Kidney (tissue), 14 donors: ENCODE data around the gene SACM1L. TPM values are rescaled to one million over a fixed set of nuclear protein-coding genes. Genes with fewer than 3 reads are reported as not detected.

Source experiments
- DNase-seq, 5 donors: peaks; one replicate each; pipeline ENCODE4 v3.0.0-alpha.2; 2013 to 2020
- FAIRE-seq: peaks from 2 replicates; lab custom pipeline; 2012; peaks lifted over from hg19 to GRCh38; lab: Jason Lieb, UNC
- H3K27ac ChIP-seq, 2 donors: one replicate each; pipeline ENCODE4 v1.7.0; 2013; ENCODE audit warnings: low read depth in 2 of 2, low read length in 2 of 2, inconsistent platforms in 1 of 2
- H3K27me3 ChIP-seq: one replicate; pipeline ENCODE4 v1.7.1; 2013; ENCODE audit warnings: low read length, inconsistent platforms; ENCODE audit not compliant: control insufficient read depth, insufficient read depth
- H3K36me3 ChIP-seq, 3 donors: one replicate each; pipeline versions ENCODE4 v1.7.0 to v1.7.1; 2013; ENCODE audit warnings: low read length in 3 of 3, control low read depth in 1 of 3, inconsistent platforms in 1 of 3; ENCODE audit not compliant: insufficient read depth in 3 of 3, control insufficient read depth in 2 of 3
- H3K4me1 ChIP-seq, 3 donors: one replicate each; pipeline versions ENCODE4 v1.7.0 to v1.7.1; 2013; ENCODE audit warnings: low read length in 3 of 3, inconsistent platforms in 1 of 3, low read depth in 1 of 3; ENCODE audit not compliant: control insufficient read depth in 2 of 3, insufficient read depth in 2 of 3
- H3K4me3 ChIP-seq, 3 donors: one replicate each; pipeline versions ENCODE4 v1.7.0 to v1.8.1; 2013; ENCODE audit warnings: low read length in 3 of 3, control low read depth in 1 of 3, inconsistent platforms in 1 of 3
- H3K9ac ChIP-seq, 3 donors: one replicate each; pipeline versions ENCODE4 v1.7.0 to v1.7.1; 2013; ENCODE audit warnings: low read length in 3 of 3, control low read depth in 1 of 3, inconsistent platforms in 1 of 3
- H3K9me3 ChIP-seq, 3 donors: one replicate each; pipeline versions ENCODE4 v1.7.0 to v1.7.1; 2013; ENCODE audit warnings: low read length in 3 of 3, control low read depth in 1 of 3, inconsistent platforms in 1 of 3; ENCODE audit not compliant: control insufficient read depth in 2 of 3, insufficient read depth in 1 of 3
- intact Hi-C: fragments of 100-400 bp; cut with DNase I; formaldehyde crosslinking; loops from one replicate; pipeline ENCODE4 v1.11.1; 2022
- polyA plus RNA-seq: library from polyadenylated mRNA; stranded (reverse); fragments of 350-450 nt; fragmentation: Illumina TruSeq; extraction: RNeasy Lipid Tissue Mini Kit (QIAGEN cat#74804); gene quantifications from one replicate; pipeline ENCODE4 v1.2.3, GENCODE V29; 2014; ENCODE audit warnings: low read depth, low replicate concordance; ENCODE audit not compliant: insufficient read depth
- total RNA-seq: library from RNA; stranded (reverse); fragmentation: NEBNext Ultra II Directional; extraction: Animal tissue kit (Norgen Biotek cat#: 25700); gene quantifications from one replicate; pipeline ENCODE4 v1.2.1, GENCODE V29; 2021
- TF ChIP-seq, protein P1 (sequence below): IDR thresholded peaks from 3 replicates; pipeline ENCODE4 v1.5.1; 2012; ENCODE audit warnings: mild to moderate bottlenecking, moderate library complexity, borderline replicate concordance; ENCODE audit not compliant: insufficient read depth; ENCODE audit errors: extremely low read depth
- donor health status: control.
- donor health status: control.
- donor health status: control.
- donor health status: control.
- donor health status: control.
- donor health status: DM: yes; HTN: yes; CAD: no.
- donor health status: Normal renal cell carcinoma (clear cell type).

SACM1L gene
- total and polyA plus RNA-seq, 2 donors from 2014 or later = 27.1 to 53.1 TPM

DNA sequence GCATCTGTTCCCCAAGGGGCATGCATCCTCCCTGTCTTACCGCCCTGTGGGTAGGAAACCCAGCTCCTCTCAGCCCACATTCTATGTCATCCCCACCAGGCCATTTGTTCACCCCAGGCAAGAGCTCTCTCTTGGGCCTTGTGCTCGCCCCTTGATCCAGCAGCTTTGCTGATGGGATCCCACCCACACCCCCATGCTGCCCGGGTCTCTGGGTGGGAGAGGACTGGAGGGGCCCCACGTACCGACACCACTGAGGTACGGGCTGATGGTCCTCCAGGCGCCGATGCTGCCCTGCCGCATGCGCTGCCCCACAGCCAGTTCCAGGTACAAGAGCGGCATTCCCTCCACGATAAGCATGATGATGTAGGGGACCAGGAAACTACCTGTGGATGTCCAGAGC, 92.6 kb downstream of the SACM1L start:
- intact Hi-C loops = no loop called here
- Histone ChIP-seq H3K4me1 (no peaks in the 10 kb centered on the region), H3K27me3 (no peaks in the 10 kb centered on the region), H3K9me3 (no peaks in the 10 kb centered on the region), H3K4me3 (no peak overlapping the region), H3K27ac (no peak overlapping the region), H3K9ac (no peak overlapping the region), H3K36me3 (no peaks in the 10 kb centered on the region)
- DNase-seq (no peak), FAIRE-seq (no peak)
- TF ChIP-seq, protein P1, sequence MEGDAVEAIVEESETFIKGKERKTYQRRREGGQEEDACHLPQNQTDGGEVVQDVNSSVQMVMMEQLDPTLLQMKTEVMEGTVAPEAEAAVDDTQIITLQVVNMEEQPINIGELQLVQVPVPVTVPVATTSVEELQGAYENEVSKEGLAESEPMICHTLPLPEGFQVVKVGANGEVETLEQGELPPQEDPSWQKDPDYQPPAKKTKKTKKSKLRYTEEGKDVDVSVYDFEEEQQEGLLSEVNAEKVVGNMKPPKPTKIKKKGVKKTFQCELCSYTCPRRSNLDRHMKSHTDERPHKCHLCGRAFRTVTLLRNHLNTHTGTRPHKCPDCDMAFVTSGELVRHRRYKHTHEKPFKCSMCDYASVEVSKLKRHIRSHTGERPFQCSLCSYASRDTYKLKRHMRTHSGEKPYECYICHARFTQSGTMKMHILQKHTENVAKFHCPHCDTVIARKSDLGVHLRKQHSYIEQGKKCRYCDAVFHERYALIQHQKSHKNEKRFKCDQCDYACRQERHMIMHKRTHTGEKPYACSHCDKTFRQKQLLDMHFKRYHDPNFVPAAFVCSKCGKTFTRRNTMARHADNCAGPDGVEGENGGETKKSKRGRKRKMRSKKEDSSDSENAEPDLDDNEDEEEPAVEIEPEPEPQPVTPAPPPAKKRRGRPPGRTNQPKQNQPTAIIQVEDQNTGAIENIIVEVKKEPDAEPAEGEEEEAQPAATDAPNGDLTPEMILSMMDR = no peak

DNA sequence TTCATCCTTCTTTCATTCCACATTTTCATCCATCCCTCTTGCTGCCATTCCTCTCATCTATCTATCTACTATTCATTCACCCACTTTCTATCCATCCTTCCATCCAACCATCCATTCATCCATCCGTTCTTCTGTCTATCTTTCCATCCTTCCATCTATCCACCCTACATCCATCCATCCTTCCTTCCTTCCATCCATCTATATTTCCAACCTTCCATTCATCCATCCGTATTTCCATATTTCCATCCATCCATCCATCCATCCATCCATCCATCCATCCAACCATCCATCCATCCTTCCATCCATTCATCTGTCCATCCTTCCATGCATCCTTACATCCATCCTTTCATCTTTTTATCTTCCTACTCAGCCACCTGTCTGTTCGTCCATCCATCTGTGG, 93.2 kb downstream of the SACM1L start:
- FAIRE-seq (no peak), DNase-seq (no peak)
- no peaks in the 10 kb centered on the region for H3K36me3 ChIP-seq
- H3K27me3 ChIP-seq = no peaks in the 10 kb centered on the region
- H3K4me3 ChIP-seq = no peak overlapping the region
- no peaks in the 10 kb centered on the region for H3K9me3 ChIP-seq
- TF ChIP-seq, protein P1 = no peak
- H3K4me1 ChIP-seq = no peaks in the 10 kb centered on the region
- intact Hi-C loops = no loop called here
- no peak overlapping the region for H3K27ac ChIP-seq
- H3K9ac ChIP-seq = no peak overlapping the region

DNA sequence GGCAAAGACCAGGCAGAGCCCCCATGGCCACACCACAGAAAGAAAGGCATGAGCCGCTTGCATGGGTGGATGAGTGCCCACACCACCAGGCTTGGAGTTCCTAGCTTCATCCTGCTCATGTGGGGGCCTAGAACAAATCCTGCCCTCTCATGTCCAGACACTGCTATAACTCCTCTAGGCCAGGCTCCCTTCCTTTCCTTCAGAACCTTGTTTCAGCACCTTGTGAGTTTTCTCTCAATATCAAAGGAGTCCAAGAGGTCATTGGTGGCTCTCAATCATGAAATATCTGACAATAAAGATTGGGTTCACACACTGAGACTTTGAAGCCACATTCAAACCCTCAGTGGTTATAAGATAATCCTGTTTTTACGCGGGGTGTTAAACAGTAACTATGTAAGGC, 94.5 kb downstream of the SACM1L start:
- Histone ChIP-seq H3K9me3 (no peaks in the 10 kb centered on the region), H3K36me3 (no peaks in the 10 kb centered on the region), H3K4me3 (no peak overlapping the region), H3K27ac (no peak overlapping the region), H3K27me3 (no peaks in the 10 kb centered on the region), H3K9ac (no peak overlapping the region), H3K4me1 (no peaks in the 10 kb centered on the region)
- TF ChIP-seq, protein P1 = no peak
- FAIRE-seq (no peak), DNase-seq (no peak)
- intact Hi-C loops = no loop called here

DNA sequence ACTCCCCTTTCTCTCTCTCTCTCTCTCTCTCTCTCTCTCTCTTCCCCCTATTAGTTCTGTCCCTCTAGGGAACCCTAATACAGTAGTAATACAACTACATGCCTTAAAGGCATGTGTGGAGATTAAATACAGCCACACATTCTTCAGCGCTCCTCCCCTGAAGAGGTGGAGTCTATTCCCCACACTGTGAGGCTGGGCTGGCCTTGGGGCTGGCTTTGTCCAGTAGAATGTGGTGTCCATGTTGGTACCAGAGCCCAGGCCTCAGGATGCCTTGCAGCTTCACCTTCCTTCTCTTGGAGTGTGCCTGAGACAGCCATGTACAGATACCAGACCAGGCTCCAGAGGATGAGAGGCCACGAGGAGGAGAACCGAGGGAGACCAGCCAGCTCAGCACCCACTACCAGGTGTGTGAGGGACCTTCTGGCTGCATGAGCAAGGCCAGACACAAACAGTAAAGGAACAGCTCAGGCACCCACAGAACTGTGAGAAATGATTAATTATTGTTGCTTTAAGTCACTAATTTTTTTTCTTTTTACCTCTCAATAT, 96.5 kb downstream of the SACM1L start:
- H3K27ac ChIP-seq = no peak overlapping the region
- H3K36me3 ChIP-seq = no peaks in the 10 kb centered on the region
- no peaks in the 10 kb centered on the region for H3K27me3 ChIP-seq
- intact Hi-C loops = no loop called here
- no peaks in the 10 kb centered on the region for H3K4me1 ChIP-seq
- FAIRE-seq (no peak), DNase-seq (no peak)
- H3K9ac ChIP-seq = no peak overlapping the region
- TF ChIP-seq, protein P1 = no peak
- peaks cover 0 to 5% (median 0%) of the 10 kb centered on the region in 3 donors for H3K9me3 ChIP-seq
- no peak overlapping the region for H3K4me3 ChIP-seq
